ENCODE measurements around the gene CANX.
A peak's percentile ranks its signal among the peaks of the same experiment; 100 is the strongest.
"Not testable (repeated sequence)": the region's sequence is repeated elsewhere in the genome, so short reads cannot be mapped to it uniquely, and the experiment has no call there.

The CANX gene

GRCh38 chr5:179700401-179700918, 1.7 kb downstream of the CANX start:
- no peak for DNase-seq

- no peak for DNase-seq
These were observed 17.5 kb downstream of the CANX start for GRCh38 chr5:179716286-179716685.

- DNase-seq = no peak
These were observed 21.5 kb downstream of the CANX start for GRCh38 chr5:179720222-179720621.

- no peak for DNase-seq
These were observed 25.4 kb downstream of the CANX start for GRCh38 chr5:179724163-179724562.

GRCh38 chr5:179727106-179727505, 28.3 kb downstream of the CANX start:
- no peak for DNase-seq

GRCh38 chr5:179729303-179729702, 30.5 kb downstream of the CANX start:
- DNase-seq = no peak

GRCh38 chr5:179729727-179730126, 31.0 kb downstream of the CANX start:
- DNase-seq = no peak

- no peak for DNase-seq
These were observed 31.6 kb downstream of the CANX start for GRCh38 chr5:179730356-179730755.

- no peak for DNase-seq
These were observed 32.1 kb downstream of the CANX start for GRCh38 chr5:179730852-179731251.

- DNase-seq = no peak
These were observed 33.1 kb downstream of the CANX start for GRCh38 chr5:179731791-179732411.

- DNase-seq = peak; percentile 99
These were observed 33.7 kb downstream of the CANX start, which contains the start of gene MAML1 for GRCh38 chr5:179732412-179732917. Gene MAML1 (plus strand): TSS chr5:179732822. CDS start chr5:179733113, 291 bp downstream.

GRCh38 chr5:179732918-179733771, 34.4 kb downstream of the CANX start:
- DNase-seq = peak; percentile 42

GRCh38 chr5:179733772-179734126, 35.0 kb downstream of the CANX start:
- no peak for DNase-seq

GRCh38 chr5:179734536-179735164, 35.9 kb downstream of the CANX start:
- DNase-seq = no peak

GRCh38 chr5:179738742-179739141, 40.0 kb downstream of the CANX start:
- no peak for DNase-seq

GRCh38 chr5:179744106-179744505, 45.3 kb downstream of the CANX start:
- not testable (repeated sequence) for DNase-seq

GRCh38 chr5:179746872-179747271, 48.1 kb downstream of the CANX start:
- no peak for DNase-seq

- no peak for DNase-seq
These were observed 49.0 kb downstream of the CANX start for GRCh38 chr5:179747811-179748210.

GRCh38 chr5:179749857-179750508, 51.2 kb downstream of the CANX start:
- no peak for DNase-seq

GRCh38 chr5:179753971-179754370, 55.2 kb downstream of the CANX start:
- DNase-seq = no peak

GRCh38 chr5:179755022-179755421, 56.3 kb downstream of the CANX start:
- no peak for DNase-seq

GRCh38 chr5:179758955-179759354, 60.2 kb downstream of the CANX start:
- DNase-seq = no peak

All from activated CD8-positive, alpha-beta memory T cell treated with anti-CD3 and anti-CD28 coated beads, Interleukin-2, amount 50 U/mL, for 4 hours (primary cell).